GM12873 (cell line): ENCODE data around the gene KIF27.

ENCODE experiments used
- TF ChIP-seq, protein P1 (sequence below): IDR thresholded peaks from 2 replicates; pipeline ENCODE4 v1.5.1; 2012; ENCODE audit warnings: low read depth, mild to moderate bottlenecking, moderate library complexity, low read length, control low read depth; ENCODE audit not compliant: insufficient read depth; ENCODE audit errors: missing control alignments

KIF27 gene

DNA sequence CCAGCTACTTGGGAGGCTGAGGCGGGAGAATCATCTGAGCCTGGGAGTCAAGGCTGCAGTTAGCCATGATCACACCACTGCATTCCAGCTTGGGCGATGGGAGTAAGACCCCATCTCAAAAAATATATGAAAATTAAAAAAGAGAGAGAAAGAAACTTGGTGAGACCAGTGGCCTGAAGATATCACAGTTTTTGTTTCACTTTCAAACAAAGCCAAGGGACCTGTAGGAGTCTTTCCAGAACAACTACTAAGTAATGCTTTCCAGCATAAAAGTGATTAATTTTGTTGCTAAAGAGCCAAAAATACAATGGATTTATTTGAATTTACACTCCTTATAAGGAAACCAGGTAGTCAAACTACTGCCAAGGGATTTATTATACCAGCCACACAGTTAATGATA, 127.2 kb downstream of the KIF27 start:
- TF ChIP-seq, protein P1, sequence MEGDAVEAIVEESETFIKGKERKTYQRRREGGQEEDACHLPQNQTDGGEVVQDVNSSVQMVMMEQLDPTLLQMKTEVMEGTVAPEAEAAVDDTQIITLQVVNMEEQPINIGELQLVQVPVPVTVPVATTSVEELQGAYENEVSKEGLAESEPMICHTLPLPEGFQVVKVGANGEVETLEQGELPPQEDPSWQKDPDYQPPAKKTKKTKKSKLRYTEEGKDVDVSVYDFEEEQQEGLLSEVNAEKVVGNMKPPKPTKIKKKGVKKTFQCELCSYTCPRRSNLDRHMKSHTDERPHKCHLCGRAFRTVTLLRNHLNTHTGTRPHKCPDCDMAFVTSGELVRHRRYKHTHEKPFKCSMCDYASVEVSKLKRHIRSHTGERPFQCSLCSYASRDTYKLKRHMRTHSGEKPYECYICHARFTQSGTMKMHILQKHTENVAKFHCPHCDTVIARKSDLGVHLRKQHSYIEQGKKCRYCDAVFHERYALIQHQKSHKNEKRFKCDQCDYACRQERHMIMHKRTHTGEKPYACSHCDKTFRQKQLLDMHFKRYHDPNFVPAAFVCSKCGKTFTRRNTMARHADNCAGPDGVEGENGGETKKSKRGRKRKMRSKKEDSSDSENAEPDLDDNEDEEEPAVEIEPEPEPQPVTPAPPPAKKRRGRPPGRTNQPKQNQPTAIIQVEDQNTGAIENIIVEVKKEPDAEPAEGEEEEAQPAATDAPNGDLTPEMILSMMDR = no peak

DNA sequence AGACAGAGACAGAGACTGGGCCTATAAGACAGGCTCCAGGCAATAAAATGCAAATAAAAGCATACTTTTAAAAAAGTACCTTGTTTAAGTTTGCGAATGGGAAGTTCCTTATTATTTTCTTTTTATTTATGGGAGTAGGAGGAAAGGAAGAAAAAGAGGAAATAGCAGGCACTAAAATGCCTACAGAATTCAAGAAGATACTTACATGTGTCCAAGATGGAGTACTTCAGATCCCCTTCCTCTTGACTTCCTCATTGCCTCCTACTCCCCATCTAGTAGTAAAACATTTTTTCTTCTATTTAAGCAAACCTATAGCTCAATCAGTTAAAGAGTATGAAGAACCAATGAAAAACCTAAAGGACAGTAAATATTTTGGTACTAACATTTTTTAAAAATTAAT, 128.5 kb downstream of the KIF27 start:
- TF ChIP-seq, protein P1 = no peak
